ENCODE measurements around the gene PSMD9. TPM values are rescaled to one million over a fixed set of nuclear protein-coding genes. Genes with fewer than 3 reads are reported as not detected.
"Not testable (repeated sequence)": the region's sequence is repeated elsewhere in the genome, so short reads cannot be mapped to it uniquely, and the experiment has no call there.

Gene PSMD9
- total and polyA plus RNA-seq, 4 donors = 39.6 to 134 (median 62.6) TPM

DNA sequence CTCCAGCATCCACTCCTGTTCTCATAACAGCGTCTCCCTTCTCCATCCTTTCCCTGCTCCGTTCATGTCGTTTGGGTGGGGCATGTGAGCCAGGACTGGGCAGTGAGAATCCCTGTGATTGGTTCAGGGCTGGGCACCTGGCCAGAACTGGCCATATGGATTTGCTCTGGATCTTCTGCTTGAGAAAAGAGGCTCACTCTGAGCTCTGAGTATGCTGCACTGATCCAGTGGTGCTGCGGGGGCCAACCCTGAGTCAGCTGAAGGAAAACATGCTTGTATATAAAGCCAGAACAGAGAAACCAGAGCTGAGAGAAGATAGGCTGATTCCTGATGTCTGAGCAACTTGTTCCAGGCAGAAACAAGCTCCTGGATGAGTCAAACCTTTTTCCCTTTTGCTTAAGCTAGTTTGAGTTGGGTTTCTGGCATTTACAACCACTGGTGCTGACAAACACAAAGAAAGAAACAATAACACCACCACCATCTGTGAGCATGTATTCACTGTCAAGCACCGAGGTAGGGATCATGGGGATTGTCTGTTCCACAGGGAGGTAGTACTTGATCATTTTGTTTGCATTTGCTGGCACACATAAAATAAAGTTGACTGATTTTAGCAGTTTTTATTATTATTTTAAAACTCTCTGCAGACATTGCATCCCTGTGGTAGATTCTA is 15.9 kb upstream of the PSMD9 start:
- H3K9ac ChIP-seq (ENCODE audit: insufficient read depth in 1 of 2, low read length in 2 of 2) = no peak overlapping the region
- no peaks in the 10 kb centered on the region for H3K9me3 ChIP-seq (ENCODE audit: control insufficient read depth in 4 of 4, insufficient read depth in 3 of 4, low read length in 3 of 4)
- peaks cover 0 to 11% (median 0%) of the 10 kb centered on the region in 5 donors for H3K4me1 ChIP-seq (ENCODE audit: control insufficient read depth in 5 of 5, insufficient read depth in 5 of 5, low read length in 5 of 5)
- H3K36me3 ChIP-seq (ENCODE audit: control insufficient read depth in 4 of 4, insufficient read depth in 4 of 4, low read length in 4 of 4) = no peaks in the 10 kb centered on the region
- no peak overlapping the region for H3K4me3 ChIP-seq
- peak; percentile 44 for ATAC-seq (ENCODE audit: insufficient read depth, low FRiP score)
- 62 to 77% methylated on average over 5 of the region's 5 CpGs for WGBS, 2 donors
- TF ChIP-seq, protein P1, sequence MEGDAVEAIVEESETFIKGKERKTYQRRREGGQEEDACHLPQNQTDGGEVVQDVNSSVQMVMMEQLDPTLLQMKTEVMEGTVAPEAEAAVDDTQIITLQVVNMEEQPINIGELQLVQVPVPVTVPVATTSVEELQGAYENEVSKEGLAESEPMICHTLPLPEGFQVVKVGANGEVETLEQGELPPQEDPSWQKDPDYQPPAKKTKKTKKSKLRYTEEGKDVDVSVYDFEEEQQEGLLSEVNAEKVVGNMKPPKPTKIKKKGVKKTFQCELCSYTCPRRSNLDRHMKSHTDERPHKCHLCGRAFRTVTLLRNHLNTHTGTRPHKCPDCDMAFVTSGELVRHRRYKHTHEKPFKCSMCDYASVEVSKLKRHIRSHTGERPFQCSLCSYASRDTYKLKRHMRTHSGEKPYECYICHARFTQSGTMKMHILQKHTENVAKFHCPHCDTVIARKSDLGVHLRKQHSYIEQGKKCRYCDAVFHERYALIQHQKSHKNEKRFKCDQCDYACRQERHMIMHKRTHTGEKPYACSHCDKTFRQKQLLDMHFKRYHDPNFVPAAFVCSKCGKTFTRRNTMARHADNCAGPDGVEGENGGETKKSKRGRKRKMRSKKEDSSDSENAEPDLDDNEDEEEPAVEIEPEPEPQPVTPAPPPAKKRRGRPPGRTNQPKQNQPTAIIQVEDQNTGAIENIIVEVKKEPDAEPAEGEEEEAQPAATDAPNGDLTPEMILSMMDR (IDR thresholded peaks at IDR 0.05; ENCODE audit: control extremely low read depth, extremely low read depth) = no peak
- H3K27ac ChIP-seq (ENCODE audit: low read depth in 1 of 2, low read length in 1 of 2) = no peak overlapping the region
- H3K27me3 ChIP-seq (ENCODE audit: control insufficient read depth in 3 of 3, insufficient read depth in 3 of 3, low read length in 2 of 3) = no peaks in the 10 kb centered on the region
- peak; percentile 91 to 96 (median 92) for DNase-seq

GRCh38 chr12:121873216-121873569 is 15.4 kb upstream of the PSMD9 start:
- WGBS, 2 donors = 91 to 94% methylated on average over 6 of the region's 6 CpGs
- Histone ChIP-seq H3K27ac (ENCODE audit: low read depth in 1 of 2, low read length in 1 of 2) (no peak overlapping the region), H3K9ac (ENCODE audit: insufficient read depth in 1 of 2, low read length in 2 of 2) (no peak overlapping the region), H3K4me1 (ENCODE audit: control insufficient read depth in 5 of 5, insufficient read depth in 5 of 5, low read length in 5 of 5) (peaks cover 0 to 11% (median 0%) of the 10 kb centered on the region in 5 donors), H3K9me3 (ENCODE audit: control insufficient read depth in 4 of 4, insufficient read depth in 3 of 4, low read length in 3 of 4) (no peaks in the 10 kb centered on the region), H3K4me3 (no peak overlapping the region), H3K36me3 (ENCODE audit: control insufficient read depth in 4 of 4, insufficient read depth in 4 of 4, low read length in 4 of 4) (no peaks in the 10 kb centered on the region), H3K27me3 (ENCODE audit: control insufficient read depth in 3 of 3, insufficient read depth in 3 of 3, low read length in 2 of 3) (no peaks in the 10 kb centered on the region)
- ATAC-seq (ENCODE audit: insufficient read depth, low FRiP score) (no peak), DNase-seq (peak in 2 of 3 donors; percentile 42 to 58)
- TF ChIP-seq, protein P1 (IDR thresholded peaks at IDR 0.05; ENCODE audit: control extremely low read depth, extremely low read depth) = no peak

DNA sequence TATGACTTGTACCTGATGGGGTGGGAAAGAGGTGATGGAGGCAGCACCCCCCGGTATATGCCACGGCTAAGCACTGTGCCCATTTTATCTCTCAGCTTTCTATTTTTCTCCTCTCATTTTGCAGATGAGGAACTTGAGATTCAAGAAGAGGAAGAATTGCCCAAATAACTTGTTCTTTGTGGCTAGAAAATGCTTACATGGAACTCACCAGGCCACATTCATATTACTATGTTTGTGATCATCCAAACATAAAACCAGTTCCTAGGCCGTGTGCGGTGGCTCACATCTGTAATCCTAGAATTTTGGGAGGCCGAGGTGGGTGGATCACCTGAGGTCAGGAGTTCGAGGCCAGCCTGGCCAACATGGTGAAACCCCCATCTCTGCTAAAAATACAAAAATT is 14.5 kb upstream of the PSMD9 start:
- TF ChIP-seq, protein P1 (IDR thresholded peaks at IDR 0.05; ENCODE audit: control extremely low read depth, extremely low read depth) = no peak
- H3K4me1 ChIP-seq (ENCODE audit: control insufficient read depth in 5 of 5, insufficient read depth in 5 of 5, low read length in 5 of 5) = peaks cover 0 to 11% (median 0%) of the 10 kb centered on the region in 5 donors
- DNase-seq (no peak), ATAC-seq (ENCODE audit: insufficient read depth, low FRiP score) (no peak)
- no peak overlapping the region for H3K27ac ChIP-seq (ENCODE audit: low read depth in 1 of 2, low read length in 1 of 2)
- 53 to 71% methylated on average over 6 of the region's 6 CpGs for WGBS, 2 donors
- H3K9me3 ChIP-seq (ENCODE audit: control insufficient read depth in 4 of 4, insufficient read depth in 3 of 4, low read length in 3 of 4) = no peaks in the 10 kb centered on the region
- no peak overlapping the region for H3K9ac ChIP-seq (ENCODE audit: insufficient read depth in 1 of 2, low read length in 2 of 2)
- H3K27me3 ChIP-seq (ENCODE audit: control insufficient read depth in 3 of 3, insufficient read depth in 3 of 3, low read length in 2 of 3) = no peaks in the 10 kb centered on the region
- no peaks in the 10 kb centered on the region for H3K36me3 ChIP-seq (ENCODE audit: control insufficient read depth in 4 of 4, insufficient read depth in 4 of 4, low read length in 4 of 4)
- no peak overlapping the region for H3K4me3 ChIP-seq

- no peaks in the 10 kb centered on the region for H3K27me3 ChIP-seq (ENCODE audit: control insufficient read depth in 3 of 3, insufficient read depth in 3 of 3, low read length in 2 of 3)
- H3K9ac ChIP-seq (ENCODE audit: insufficient read depth in 1 of 2, low read length in 2 of 2) = no peak overlapping the region
- H3K36me3 ChIP-seq (ENCODE audit: control insufficient read depth in 4 of 4, insufficient read depth in 4 of 4, low read length in 4 of 4) = no peaks in the 10 kb centered on the region
- H3K4me3 ChIP-seq = no peak overlapping the region
- H3K27ac ChIP-seq (ENCODE audit: low read depth in 1 of 2, low read length in 1 of 2) = no peak overlapping the region
- 89 to 92% methylated on average over 6 of the region's 6 CpGs for WGBS, 2 donors
- H3K4me1 ChIP-seq (ENCODE audit: control insufficient read depth in 5 of 5, insufficient read depth in 5 of 5, low read length in 5 of 5) = peaks cover 0 to 11% (median 0%) of the 10 kb centered on the region in 5 donors
- no peak for ATAC-seq (ENCODE audit: insufficient read depth, low FRiP score)
- DNase-seq = no peak
- no peaks in the 10 kb centered on the region for H3K9me3 ChIP-seq (ENCODE audit: control insufficient read depth in 4 of 4, insufficient read depth in 3 of 4, low read length in 3 of 4)
- TF ChIP-seq, protein P1 (IDR thresholded peaks at IDR 0.05; ENCODE audit: control extremely low read depth, extremely low read depth) = no peak
Observed at GRCh38 chr12:121875582-121875981, 13.0 kb upstream of the PSMD9 start.

- not testable (repeated sequence) for H3K9ac ChIP-seq (ENCODE audit: insufficient read depth in 1 of 2, low read length in 2 of 2)
- H3K4me1 ChIP-seq (ENCODE audit: control insufficient read depth in 5 of 5, insufficient read depth in 5 of 5, low read length in 5 of 5) = peaks cover 0 to 11% (median 0%) of the 10 kb centered on the region in 5 donors
Observed at GRCh38 chr12:121876080-121876447, 12.5 kb upstream of the PSMD9 start.

More at GRCh38 chr12:121876080-121876447, 12.5 kb upstream of the PSMD9 start:
- not testable (repeated sequence) for H3K4me3 ChIP-seq; DNase-seq; ATAC-seq (ENCODE audit: insufficient read depth, low FRiP score); H3K27me3 ChIP-seq (ENCODE audit: control insufficient read depth in 3 of 3, insufficient read depth in 3 of 3, low read length in 2 of 3); H3K36me3 ChIP-seq (ENCODE audit: control insufficient read depth in 4 of 4, insufficient read depth in 4 of 4, low read length in 4 of 4); H3K27ac ChIP-seq (ENCODE audit: low read depth in 1 of 2, low read length in 1 of 2); H3K9me3 ChIP-seq (ENCODE audit: control insufficient read depth in 4 of 4, insufficient read depth in 3 of 4, low read length in 3 of 4)
- 79 to 85% methylated on average over 8 of the region's 8 CpGs for WGBS, 2 donors

Measured in lung (tissue), 12 donors.